HuH-7 (cell line): ENCODE results near the gene HTRA1.

Experiments
- DNase-seq: peaks from one replicate; pipeline ENCODE4 v3.0.0; 2011; ENCODE audit warnings: low spot score

Gene HTRA1

DNA sequence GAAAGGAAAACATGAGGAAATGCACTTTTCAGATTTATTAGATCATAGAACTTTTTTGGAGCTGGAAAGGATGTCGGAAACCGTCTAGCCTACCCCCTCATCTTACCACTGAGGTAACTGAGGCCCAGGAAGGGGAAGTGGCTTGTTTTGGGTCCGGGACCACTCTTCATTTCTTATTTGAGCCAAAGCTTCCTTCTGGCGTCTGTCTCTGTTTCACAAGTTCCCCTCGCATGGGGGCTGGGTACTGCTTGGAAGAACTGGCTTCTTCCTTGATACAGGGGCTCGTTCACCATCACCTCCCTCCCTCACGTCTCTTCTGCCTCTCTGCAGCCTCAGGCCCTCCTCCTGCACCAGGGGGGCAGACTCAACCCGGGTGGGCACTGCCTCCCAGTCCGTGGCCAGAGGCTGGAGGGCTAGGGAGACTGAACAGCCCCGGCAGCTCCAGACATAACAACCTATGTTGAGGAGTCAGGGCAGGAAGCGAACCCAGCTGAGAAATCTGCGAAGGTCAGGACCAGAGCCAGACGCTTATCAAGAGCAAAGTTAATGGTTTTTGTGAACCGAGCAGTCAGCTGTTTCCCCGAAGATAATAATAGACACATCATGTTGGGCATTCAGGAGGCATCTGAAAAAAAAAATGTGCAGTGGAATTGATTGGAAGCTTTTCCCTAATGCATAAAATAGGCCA lies 12.9 kb downstream of the HTRA1 start:
- DNase-seq: no peak

DNA sequence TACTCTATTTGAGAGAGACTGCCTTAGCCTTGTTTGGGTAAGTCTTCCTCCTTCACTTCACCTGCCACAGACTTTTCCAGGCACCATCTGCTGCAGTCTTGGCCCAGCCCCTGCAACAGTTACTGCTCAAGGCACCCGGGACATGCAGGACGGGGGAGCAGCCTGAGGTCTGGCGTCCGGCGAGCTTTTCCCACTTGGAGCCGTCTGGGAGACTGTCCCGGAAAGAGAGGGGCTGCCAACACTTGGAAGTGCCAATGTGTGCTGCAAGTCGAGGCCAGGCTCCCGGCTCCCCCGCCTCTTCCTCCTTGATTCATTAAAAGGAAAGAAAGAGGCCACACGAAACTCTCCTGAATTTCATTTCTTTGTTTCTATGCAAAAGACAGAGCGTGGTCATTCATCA lies 13.7 kb downstream of the HTRA1 start:
- no peak for DNase-seq

DNA sequence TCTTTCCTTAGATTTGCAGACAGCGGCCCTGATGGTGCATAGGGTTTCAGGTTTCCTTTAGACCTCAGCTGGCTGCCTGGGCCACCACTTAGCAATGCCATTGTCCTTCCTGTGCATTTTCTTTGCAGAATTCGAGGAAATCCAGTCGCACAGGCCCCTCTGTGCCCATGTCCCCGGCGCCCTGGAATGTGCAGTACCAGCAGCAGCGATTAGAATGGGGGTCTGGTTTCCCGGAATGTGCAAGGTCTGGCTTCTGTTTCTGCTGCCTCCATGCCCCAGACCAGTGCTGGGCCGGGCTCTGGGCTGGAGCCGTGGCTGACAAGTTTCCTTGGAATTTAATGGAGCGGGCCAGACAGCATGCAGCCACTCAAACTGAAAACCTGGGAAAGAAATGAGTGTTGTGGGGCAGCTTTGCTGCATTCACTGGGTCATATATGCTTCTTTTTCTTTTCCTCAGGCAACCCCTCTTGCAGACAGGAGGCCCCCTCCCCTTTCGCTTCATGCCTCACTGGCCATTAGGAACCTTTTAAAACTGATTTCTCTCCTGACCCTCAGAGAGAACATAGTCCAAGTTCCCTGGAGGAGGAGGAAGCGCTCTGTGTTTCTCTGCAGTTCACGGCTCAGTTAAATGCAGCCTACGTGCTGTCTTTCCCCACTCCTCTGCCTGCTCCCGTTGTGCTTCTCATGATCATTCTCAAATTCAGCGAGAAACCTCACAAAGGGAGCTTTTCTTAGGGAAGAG lies 14.4 kb downstream of the HTRA1 start:
- DNase-seq: no peak

DNA sequence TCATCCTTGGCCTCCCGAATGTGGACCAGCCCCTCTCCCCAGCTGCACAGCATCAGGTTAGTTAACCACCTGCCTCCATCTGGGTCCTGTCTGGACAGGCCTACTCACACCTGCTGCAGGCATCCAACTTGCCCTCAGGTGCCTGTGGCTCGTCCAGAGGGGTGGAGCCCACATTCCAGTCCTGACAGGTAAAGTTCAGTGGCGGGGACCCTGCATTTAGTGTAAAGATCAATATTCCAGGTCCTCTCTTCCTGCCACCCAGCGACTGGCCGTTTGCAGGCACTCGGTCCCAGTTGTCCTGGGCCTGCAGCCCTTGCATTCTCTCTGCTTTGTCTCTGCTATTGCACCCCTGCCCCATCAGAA lies 15.0 kb downstream of the HTRA1 start:
- no peak for DNase-seq

DNA sequence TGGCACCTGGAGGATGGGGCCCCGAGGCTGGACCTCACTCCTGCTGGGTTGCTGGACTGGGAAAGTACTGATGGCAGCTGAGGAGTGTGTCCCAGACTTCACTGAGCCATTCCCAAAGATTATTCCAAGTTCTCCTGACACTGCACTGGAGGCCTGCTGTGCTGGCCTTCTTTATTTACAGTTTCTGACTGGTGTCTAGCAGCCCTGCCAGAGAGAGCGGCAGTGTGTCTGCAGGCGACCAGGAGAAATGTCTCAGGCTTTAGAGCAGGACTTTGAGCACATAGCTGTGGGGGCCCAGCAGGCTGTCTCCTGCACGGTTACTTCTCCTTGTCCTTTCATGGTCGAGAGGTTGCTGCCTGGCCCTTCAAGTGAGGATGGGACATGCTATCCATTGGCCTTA lies 16.1 kb downstream of the HTRA1 start:
- DNase-seq: no peak

GRCh38 chr10:122478971-122479370 lies 17.6 kb downstream of the HTRA1 start:
- DNase-seq: no peak

GRCh38 chr10:122480146-122480833 lies 18.9 kb downstream of the HTRA1 start:
- no peak for DNase-seq

DNA sequence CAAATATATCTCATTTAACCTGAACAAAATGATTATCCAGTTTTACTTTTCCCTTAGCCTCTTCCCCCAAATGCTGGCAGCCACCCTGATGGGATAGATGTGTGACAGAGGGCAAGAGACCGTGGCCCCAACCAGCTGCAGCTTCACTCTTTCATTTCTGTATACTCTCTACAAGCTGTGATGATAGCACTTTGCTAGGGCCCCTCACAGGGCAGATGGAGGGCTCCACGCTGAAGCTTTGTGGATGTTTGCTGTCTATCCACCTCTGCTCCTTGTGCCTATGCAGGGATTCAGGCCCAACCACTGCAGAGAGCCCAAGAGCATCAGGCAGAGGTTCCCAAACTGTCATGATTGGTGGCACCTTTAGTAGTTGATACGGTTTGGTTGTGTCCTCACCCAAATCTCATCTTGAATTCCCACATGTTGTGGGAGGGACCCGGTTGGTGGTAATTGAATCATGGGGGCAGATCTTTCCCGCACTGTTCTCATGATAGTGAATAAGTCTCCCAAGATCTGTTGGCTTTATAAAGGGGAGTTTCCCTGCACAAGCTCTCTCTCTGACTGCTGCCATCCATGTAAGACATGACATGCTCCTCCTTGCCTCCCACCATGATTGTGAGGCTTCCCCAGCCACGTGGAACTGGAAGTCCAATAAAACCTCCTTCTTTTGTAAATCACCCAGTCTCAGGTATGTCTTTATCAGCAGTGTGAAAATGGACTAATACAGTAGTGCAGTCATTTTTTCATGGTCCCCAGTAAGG lies 20.1 kb downstream of the HTRA1 start:
- no peak for DNase-seq

DNA sequence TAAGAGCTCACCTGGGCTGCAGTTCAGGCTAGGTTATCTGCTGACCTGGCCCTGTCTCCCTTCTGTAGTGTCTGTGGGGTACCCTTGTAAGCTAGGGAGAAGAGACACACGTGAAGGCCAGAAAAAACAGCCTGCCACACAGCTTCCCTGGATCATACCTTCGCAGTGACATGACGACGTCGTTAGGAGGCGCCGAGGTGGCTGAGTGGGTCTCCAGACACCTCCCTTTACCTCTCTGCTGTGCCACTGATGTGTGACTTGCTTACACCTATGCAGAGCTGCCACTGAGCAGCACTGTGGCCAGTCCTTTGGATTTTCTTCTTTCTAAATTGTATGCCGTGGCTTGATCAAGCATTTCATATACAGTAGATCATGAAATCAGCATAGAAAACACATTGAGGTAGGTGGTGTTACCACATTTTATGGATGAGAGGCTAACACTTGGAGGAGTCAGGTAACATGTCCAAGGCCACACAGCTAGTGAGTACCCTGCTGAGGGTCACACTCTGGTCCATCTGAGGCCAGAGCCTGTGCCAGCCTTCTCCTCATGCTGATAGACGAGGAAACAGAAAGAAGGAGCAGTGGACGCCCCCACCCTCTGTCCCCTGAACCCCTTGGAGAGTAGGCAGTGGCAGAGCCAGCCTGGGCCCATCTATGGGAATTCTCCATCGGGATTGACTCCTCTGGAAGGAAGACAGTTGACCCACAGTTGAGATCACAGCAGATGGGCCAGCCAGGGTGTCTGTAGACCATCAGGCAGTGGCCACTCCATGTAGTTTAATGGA lies 23.1 kb downstream of the HTRA1 start:
- DNase-seq: no peak

GRCh38 chr10:122485670-122486069 lies 24.3 kb downstream of the HTRA1 start:
- no peak for DNase-seq

DNA sequence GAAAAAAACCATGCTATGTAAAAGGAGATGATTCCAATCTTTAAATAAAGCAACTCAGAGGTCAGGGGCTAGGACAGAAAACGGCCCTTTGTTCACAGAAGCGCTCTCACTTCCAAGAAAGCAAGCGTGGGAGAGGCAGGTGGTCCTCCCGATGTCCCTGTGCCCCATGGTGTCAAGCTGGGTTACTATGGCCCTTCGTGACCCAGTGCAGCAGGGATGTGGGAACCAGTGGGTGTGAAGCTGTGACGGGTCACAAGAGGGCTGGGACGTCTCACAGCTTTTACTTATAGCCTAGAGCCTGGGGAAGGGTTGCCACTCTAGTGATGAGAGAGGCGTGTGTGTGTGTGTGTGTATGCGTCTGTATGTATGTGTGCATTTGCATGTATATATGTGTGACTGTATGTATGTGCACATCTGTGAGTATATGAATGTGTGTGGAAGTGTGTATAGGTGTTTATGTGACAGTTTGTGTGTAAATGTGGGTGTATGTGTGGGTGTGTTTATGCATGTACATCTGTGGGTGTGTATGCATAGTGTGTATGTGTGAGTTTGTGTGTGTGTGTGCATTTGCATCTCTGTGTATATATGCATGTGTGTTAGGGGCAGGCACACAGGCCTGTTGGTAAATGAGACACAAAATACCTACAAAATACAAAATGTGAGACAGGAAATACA lies 25.2 kb downstream of the HTRA1 start:
- no peak for DNase-seq

DNA sequence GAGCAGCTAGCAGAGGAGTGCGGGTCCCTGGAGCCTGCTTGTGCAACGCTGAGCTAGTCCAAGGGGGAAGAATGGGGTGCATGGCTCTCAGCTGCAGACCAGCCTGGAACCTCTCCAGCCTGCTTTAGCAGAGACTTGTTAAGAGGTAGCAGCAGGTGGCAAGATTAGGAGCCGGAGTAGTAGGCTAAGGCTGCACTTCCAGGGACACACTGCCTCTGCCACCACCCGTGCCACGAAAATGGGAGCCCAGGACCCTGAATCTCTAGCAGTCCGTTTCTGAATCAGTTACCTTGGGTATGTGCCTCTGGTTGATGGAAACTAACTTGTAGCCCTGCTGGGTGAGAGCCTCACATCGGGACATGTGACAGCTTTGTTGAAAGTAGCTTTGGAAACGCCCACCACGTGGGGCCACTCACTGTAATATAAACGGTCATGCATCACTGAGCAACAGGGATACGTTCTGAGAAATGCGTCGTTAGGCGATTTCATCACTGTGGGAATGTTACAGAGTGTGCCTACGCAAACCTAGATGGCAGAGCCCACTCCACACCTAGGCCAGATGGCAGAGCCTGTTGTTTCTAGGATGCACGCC lies 25.9 kb downstream of the HTRA1 start:
- no peak for DNase-seq

DNA sequence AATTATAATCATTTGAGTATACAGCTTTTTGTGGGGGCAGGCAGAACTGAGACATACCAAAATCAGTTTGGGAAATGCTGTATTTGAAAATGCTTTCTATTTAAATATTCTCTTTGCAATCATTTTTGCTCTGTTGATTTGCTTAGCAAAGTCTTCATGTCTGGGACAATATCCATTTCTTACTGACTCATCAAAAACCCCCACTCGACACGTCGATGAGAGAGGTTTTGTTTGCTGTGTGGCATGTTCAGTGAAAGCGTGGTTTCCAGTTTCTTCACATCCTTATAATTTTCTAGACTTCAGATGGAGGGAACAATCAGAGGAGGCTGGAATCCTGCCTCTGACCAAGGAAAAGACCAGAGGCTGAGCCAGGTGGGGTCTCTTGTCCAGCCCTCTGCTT lies 28.9 kb downstream of the HTRA1 start:
- no peak for DNase-seq

DNA sequence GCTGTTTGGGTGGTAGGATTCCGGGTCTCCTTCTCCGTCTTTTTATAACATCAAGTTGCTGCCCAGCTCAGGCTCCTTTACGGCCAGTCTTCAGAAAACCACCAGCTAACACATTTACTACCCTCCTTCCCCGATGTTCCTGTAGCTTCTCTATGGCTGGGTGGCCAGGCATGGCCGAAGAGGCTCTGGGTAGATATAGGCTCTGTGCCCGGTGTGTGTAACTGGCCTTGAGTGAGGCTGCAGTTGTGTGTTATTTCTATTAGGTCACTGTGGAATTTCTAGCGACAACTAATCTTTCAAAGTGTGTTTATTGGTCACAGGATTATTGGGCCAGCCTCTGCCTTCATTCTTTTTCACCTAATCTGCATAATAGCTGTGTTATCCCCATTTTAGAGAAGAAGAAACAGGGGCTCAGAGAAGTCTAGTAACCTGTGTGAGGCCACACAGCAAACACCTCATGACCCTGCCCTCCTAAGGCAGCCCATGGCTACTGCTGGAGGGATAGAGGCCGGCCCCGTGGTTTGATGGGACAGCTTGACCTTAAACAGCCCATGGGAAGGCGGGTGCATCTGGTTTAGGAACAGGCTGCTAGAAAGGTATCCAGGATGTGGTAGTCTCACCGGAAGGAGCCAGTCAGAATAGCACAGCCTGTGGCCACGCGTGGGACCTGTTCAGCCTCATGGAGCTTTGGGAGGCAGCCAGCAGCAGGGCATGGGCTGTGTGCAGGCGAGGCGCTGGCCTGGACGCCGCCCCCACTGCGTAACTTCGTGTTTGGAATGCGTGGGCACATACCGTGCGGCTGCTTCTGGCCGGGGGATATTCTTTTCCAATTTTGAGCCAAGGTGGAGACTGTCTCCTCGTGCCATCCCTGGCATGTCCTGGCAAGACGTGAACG lies 29.7 kb downstream of the HTRA1 start:
- DNase-seq: no peak

GRCh38 chr10:122492006-122492405 lies 30.7 kb downstream of the HTRA1 start:
- DNase-seq: no peak

- no peak for DNase-seq
Measured at GRCh38 chr10:122492999-122493481, 31.7 kb downstream of the HTRA1 start.

- no peak for DNase-seq
Measured at GRCh38 chr10:122493761-122494160, 32.4 kb downstream of the HTRA1 start.

GRCh38 chr10:122494173-122494820 lies 32.9 kb downstream of the HTRA1 start:
- no peak for DNase-seq

- DNase-seq: no peak
Measured at GRCh38 chr10:122494833-122495232, 33.5 kb downstream of the HTRA1 start.
